GM19193 (cell line): ENCODE results near the gene AUP1.
A peak's percentile ranks its signal among the peaks of the same experiment; 100 is the strongest.

Experiments used
- POLR2A ChIP-seq: IDR thresholded peaks from 4 replicates; pipeline ENCODE4 v1.6.1; 2011; ENCODE audit not compliant: insufficient read depth, insufficient read length; ENCODE audit errors: extremely low read depth

The AUP1 gene

DNA sequence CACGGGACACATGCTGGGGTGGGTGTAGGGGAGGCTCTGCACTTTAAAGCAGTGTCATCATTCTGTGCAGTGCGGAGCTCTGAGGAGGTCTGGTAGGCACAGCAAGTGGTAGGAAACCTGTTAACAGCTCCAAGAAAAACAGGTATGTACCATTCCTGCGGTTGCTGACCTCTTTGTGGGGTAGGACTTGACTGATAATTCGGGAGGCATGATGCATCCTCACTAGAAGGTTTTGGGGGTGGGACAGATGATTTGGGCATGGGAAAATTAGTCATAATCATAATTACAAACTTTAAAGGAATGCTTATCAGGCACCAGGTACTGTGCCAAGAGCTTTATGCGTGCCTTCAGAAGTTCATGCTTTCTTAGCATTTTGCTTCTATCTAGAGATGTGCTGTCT lies 34.7 kb upstream of the AUP1 start:
- no peak for TF ChIP-seq POLR2A

DNA sequence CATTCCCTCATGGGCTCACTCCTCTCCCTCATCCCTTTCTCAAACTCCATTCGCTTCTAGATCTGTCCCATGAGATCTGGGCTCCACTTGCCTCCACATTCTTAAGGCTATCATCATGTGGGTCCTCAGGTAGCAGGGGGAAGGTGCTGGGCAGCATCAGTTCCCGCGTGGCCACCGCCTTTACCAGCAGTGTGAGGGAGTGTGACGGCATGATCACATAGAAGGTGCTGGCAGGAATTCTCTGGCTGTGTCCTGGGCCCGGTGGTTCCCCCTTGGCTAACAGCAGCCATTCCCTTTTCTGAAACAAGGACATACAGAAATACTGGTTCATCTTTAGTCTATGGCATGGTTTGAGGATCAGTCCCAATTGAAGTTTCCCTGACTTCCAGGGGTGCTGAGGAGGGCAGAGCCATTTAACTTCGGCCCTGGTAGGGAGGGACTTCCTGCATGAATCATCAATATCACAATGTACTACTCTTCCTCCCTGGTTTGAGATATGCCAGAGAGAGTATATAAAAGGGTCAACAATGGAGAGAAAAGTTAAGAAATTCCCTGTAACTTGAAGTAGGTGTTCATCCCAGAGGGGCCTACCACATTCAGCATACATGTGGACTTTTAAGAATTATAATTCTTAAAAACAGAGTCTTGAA lies 32.7 kb upstream of the AUP1 start:
- TF ChIP-seq POLR2A = no peak

DNA sequence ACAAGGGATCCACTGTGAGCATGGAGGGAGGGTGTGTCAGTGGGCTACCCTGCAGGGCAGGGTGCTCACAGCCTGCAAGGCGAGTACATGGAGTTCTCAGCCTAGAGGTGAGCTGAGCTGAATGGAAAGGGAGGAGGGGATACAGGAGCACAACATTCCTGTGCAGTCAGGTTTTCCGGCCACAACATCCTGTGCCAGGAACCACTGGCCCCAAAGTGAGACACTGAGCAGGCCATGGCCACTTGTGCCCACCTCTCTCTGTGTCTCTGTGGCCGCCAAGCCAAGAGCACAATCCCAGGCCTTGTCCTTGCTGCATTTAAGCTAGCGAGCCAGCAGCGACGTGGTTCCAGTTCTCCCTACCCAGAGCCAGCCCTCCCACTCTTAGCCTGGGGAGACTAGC lies 31.1 kb upstream of the AUP1 start:
- no peak for TF ChIP-seq POLR2A

DNA sequence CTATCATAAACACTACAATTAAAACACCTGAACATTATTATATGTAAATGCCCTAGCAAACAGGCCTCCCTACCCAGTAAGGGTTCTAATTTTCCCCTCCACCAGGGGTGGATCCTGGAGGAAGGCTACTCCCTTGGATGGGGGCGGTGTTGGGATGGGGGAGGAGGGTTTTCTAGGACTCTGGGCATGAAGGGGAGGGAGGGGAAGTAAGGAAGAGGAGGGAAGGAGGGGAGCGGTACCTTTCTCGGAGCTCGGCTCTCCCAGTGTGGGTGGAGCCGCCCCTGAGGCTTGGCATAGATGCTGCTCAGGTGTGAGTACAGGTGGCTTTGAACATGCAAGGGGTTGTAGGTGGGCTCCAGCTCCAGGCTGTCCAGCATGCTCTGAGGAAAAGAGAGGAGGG lies 30.4 kb upstream of the AUP1 start:
- no peak for TF ChIP-seq POLR2A

DNA sequence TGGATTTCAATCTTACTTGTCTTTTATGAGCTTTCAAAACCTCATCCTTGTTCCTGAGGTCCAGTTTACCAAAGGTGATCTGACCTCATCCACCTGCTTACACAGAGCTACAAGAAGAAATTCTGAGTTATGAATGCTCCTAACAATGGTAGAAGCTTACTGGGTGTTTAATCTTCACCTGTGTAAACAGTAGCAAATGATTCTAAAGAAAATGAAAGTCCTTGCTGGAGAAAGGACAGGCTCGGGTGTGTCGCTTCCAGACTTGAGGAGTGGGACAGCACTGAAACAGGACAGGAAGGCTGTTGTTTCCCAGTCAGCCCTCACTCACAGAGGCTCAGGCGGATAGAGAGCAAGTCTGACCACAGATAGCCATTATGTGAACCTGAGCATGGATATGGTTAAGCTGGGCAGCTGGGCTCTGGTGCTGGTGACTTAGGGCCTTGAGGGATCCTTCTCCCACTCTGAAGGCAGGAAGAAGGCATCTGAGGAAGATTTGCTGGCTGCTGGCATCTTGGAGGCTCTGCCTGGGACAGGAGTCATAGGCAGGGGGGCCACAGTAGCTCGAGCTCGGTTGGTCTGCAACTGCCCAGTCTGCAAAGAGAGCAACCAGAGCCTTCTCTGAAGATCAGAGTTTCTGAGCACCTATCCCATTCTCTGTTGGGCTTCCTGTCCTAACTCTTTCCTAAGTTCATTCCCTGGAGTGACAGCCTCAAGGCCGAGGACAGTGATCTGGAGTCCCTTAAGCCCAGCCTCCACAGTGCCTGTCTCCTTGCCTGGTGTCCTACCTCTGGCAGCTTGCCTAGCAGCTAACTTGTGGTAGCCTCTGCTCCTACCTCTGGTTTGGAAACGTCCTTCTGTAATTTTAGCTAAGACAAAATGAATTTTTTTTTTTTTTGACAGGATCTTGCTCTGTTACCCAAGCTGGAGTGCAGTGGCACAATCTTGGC lies 29.1 kb upstream of the AUP1 start:
- peak; percentile 15 for TF ChIP-seq POLR2A

DNA sequence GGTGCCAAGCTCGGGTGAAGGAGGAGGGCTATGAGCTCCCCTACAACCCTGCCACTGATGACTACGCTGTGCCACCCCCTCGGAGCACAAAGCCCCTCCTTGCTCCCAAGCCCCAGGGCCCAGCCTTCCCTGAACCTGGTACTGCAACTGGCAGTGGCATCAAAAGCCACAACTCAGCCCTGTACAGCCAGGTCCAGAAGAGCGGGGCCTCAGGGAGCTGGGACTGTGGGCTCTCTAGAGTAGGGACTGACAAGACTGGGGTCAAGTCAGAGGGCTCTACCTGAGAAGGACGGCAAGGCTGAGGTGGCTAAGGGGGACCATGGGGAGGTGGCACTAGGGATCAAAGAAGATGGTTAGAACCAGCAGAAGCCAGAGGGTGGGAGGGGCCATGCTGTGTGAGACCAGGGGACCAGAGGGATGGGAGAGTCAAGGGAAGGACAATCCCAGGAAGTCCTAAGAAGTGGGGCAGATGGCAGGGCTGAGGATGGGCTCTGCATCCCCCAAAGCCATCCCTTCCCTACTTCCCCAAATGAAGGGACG lies 27.4 kb upstream of the AUP1 start:
- TF ChIP-seq POLR2A = no peak

DNA sequence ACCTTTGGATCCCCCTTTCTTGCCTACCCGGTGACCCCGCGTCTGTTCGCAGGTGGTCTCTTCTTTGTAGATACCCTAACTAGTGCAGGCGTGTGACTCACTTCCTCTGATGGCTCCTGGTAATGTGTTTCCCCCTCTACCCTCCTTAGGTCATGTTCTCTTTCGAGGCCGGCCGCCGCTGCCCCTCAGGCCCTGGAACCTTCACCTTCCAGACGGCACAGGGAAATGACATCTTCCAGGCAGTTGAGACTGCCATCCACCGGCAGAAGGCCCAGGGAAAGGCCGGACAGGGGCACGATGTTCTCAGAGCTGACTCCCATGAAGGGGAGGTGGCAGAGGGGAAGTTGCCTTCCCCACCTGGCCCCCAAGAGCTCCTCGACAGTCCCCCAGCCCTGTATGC lies 26.7 kb upstream of the AUP1 start:
- TF ChIP-seq POLR2A = no peak

DNA sequence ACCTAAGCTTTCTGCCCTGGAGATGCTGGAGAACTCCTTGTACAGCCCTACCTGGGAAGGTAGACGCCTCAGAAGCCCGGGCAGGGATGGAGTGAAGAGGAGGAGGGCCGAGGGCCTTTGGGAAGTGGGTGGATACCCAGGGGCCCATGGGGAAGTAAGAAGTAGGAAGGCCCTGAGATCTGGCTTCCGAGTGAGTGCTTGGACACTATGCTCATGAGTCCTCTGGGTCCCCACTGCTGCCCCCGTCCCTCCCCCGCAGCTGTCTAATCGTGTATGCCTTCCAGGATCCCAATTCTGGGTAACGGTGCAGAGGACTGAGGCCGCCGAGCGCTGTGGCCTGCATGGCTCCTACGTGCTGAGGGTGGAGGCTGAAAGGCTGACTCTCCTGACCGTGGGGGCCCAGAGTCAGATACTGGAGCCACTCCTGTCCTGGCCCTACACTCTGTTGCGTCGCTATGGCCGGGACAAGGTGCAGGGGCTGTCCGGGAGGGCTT lies 26.2 kb upstream of the AUP1 start:
- no peak for TF ChIP-seq POLR2A

DNA sequence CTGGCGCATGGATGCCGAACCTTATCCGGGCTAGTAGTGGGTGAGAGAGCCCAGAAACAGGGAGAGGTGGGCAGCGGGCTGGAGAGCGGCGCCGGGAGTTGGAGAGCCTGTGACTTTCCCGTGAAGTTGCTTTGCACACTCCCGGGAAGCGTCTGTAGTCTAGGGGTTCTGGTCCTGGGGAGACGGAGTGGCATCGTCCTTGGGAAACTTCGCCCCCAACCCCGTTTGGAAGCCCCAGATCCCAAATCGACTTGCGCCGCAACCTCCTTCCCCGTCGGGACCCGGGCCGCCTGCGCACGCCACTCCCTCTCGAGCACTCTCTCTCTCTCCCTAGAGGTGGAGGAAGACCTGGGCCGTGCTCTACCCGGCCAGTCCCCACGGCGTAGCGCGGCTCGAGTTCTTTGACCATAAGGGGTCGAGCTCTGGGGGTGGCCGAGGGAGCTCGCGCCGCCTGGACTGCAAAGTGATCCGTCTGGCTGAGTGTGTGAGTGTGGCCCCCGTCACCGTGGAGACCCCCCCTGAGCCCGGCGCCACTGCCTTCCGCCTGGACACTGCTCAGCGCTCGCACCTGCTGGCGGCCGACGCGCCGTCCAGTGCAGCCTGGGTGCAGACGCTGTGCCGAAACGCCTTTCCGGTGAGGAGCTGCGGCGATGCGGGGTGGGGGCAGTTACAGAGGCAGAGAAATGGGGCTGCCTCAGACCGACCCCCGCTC lies 25.5 kb upstream of the AUP1 start:
- TF ChIP-seq POLR2A = peak; percentile 57

DNA sequence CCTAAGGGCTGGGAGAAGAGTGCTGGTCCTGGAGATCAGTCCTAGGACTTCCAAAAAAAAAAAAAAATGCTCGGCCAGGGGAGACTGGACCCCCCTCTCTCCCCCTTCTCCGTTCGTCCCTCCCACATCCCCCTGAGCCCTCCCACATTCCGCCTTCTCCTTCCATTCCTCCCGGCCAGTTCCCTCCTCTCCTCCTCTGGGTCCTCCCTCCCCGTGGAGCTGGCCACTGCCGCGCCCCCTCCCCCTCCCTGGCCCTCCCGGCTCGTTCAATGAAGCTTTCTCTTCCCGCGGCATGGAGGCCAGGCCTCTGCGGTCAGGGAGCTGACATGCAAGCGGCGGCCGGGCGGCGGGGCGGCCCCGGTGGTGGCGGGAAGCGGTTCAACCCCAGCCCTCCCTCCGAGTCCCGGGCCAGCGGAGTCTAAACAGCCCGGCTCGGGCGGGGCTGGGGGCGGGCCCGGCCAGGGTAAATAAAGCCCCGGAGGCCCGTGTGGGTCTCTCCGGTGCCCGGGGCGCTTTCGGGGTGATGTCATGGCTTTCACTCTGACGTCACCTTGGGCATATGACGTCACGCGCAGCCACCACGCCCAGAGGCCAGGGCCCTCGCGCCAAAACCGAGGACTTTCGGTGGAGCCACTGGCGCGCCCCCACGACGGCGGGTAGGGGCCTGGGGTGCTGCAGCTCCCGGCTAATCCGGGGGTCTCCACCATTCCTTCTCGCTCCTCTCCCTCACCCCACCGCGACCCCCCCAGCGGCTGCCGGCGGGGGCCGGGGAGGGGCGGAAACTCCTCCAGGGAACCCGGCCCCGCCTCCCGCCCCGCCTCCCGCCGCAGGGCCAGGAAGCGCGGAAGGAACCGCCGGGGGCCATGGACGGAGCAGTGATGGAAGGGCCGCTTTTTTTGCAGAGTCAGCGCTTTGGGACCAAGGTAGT lies 24.6 kb upstream of the AUP1 start, which contains the start of the genes DOK1 and LOXL3:
Gene DOK1, plus strand, starts transcription at position 829 of the 928 bp plus-strand sequence. Its CDS starts 35 bp downstream, at position 864.
Gene LOXL3, minus strand, starts transcription at position 51 of the 928 bp plus-strand sequence. CDS start 1,308 bp downstream, outside the sequence.
- TF ChIP-seq POLR2A = no peak

DNA sequence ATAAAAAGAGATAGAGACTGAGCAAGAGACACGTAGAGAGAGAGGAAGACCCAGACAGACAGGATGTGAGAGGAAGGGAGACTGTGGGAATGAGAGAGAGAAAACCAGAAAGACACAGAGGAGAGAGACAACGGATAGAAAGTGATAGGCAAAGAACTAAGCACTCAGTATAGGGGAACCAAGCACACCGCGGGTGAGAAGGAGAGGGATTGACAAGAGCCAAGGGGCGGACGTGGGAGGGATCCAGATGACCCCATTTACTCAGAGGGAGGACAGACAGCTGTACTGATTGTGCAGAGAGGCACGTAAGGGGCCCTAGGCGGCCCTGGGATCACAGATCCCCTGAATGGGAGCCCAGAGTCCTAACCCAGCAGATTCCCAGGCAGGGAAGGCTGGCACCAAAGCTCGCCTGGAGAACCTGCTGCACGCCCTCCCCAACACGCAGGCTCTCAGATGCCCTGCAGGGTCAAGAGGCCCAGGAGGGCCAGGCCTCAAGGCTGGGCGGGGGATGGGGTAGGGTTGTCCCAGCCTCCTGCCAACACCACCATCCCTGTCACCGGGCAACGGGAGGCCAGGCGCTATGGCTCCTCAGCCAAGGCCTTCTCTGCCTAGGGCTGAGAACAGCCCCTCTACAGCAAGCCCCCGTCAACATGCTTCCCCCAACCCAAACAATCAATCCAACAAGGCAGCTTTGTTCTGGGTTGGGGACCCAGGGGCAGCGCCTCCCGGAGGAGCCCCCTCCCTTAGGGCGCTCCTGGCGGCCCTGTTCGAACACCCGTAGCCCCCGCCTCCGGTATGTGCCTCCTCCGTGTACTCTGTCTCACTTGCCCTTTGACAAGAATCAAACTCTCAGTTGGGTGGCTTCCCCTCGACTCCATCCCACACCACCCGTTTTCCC lies 23.7 kb upstream of the AUP1 start:
- TF ChIP-seq POLR2A = no peak

DNA sequence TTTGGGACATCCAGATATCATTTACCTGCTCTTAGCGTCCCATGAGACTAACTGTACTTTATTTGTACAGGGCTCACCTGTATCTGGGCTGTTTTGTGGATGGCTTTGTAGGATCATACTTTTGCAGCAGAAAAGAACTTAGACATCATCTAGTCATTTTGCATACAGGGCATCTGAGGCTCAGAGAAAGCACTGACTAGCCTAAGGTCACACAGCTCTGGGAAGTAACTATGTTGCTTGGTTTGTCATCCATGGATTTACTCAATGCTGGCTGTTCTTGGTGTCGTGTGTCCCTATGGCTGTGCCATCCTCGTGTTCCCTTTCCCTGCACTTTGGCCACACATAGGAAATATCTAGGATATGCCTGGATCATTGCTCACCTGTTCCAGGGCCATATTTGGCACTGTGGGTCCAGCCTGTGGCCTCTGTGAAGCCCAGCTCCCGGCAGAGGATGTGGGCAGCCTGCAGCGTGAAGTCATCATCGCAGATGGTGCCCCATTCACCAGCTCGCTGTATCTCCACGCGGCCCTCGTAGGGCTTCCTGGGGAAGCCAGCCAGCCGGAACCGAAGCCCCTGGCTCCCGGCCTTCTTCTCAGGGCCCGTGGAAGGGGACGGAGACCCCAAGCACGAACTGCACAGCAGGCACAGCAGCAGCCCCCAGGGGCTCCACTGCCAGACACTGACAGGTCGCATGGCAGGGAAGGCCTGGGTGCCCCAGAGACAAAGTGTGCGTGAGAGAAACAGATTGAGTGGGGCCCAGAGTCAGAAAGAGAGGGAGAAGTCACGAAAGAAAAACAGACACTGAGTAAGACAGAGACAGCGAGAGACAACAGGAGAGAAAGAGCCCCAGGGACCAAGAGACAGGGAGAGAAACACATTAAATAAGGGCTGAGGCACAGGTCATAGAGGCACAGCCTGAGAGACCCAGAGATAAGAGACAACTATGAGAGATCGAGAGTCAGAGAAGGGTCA lies 22.7 kb upstream of the AUP1 start:
- TF ChIP-seq POLR2A = no peak
